ENCODE data around the gene CHCHD6.

DNA sequence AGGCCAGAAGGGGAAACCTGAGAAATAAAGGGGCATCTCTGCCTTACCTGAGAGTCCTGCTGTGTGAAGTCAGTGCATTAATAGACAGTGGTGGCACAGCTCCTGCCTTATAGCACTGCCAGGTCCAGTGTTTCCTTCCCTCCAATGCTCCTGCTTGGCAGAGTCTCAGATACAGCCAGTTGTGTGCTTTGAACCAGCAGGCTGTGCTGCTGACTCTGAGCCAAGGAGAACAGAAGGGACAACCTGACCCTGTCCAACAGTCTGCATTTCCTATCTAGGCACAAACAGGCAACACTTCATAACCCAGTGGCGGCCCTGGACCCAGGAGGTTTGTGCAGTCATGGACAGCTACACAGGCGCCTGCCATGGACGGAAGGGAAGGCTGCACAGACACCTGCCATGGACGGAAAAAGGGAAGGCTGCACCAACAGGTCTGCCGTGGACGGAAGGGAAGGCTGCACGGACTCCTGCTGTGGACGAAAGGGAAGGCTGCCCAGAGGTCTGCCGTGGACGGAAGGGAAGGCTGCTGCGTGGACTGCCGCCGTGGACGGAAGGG lies 245.0 kb downstream of the CHCHD6 start:
- TF ChIP-seq GATA2 (IDR thresholded peaks at IDR 0.05; ENCODE audit: low read depth, low read length), result no peak
- no peak for TF ChIP-seq GATA3 (IDR thresholded peaks at IDR 0.05; ENCODE audit: low read depth, low read length)
